Measurements from ENCODE around the gene DOP1A. TPM values are rescaled to one million over a fixed set of nuclear protein-coding genes. Genes with fewer than 3 reads are reported as not detected.

Gene DOP1A
- total and polyA plus RNA-seq, 2 of the 13 experiments (the other 11 are each of a cell fraction or from before 2014, with no cell fraction given), result 5.2 to 16.7 TPM

GRCh38 chr6:83117802-83118201 is 50.3 kb downstream of the DOP1A start:
- FAIRE-seq (no peak), DNase-seq (ENCODE audit: low spot score) (no peak), ATAC-seq (no peak)
- ChIA-PET POLR2A (no interaction called here), CTCF (ENCODE audit: low intra/inter-chr PET ratio, low total read pairs) (no interaction called here)
- Histone ChIP-seq H3K36me3 (replicated peaks in 1 of 2; ENCODE audit: control insufficient read depth in 1 of 2, insufficient read depth in 2 of 2, low read length in 2 of 2) (0 out of 5 replicates have a peak, but pooled peaks cover 0 to 1% of the 10 kb centered on the region in 2 experiments), H3K4me1 (ENCODE audit: insufficient read depth, low read length) (no peaks in the 10 kb centered on the region), H3K9me3 (ENCODE audit: low read length) (no peaks in the 10 kb centered on the region), H3K4me2 (ENCODE audit: low read depth, low read length) (no peak overlapping the region), H3K4me3 (replicated peaks in 1 of 3; ENCODE audit: insufficient read depth in 1 of 3, low read depth in 2 of 3, low read length in 3 of 3) (no peak overlapping the region), H3K27ac (ENCODE audit: extremely low read length, insufficient read depth, low read length) (no peak overlapping the region), H2AFZ (ENCODE audit: low read length) (no peak overlapping the region), H3K27me3 (ENCODE audit: control insufficient read depth in 1 of 2, insufficient read depth in 2 of 2, low read length in 2 of 2) (no peaks in the 10 kb centered on the region), H3K79me2 (ENCODE audit: insufficient read depth, low read length) (no peaks in the 10 kb centered on the region), H4K20me1 (ENCODE audit: insufficient read depth, low read length) (no peaks in the 10 kb centered on the region), H3K9ac (ENCODE audit: insufficient read depth, low read depth, low read length) (no peak overlapping the region)
- TF ChIP-seq NKX3-1 (CRISPR knock-in tag; IDR thresholded peaks at IDR 0.05) (no peak), ZMAT3 (CRISPR knock-in tag; conservative IDR thresholded peaks at IDR 0.05) (no peak), FOXJ3 (CRISPR knock-in tag; IDR thresholded peaks at IDR 0.05; ENCODE audit: borderline replicate concordance) (no peak), U2AF2 (IDR thresholded peaks at IDR 0.05; ENCODE audit: low read depth, low read length) (no peak), ZNF20 (CRISPR knock-in tag; IDR thresholded peaks at IDR 0.05) (no peak), MZF1 (CRISPR knock-in tag; IDR thresholded peaks at IDR 0.05; ENCODE audit: borderline replicate concordance) (no peak), TMF1 (CRISPR knock-in tag; IDR thresholded peaks at IDR 0.05; ENCODE audit: low read depth) (no peak)
- in situ Hi-C loops (cut with HindIII; ENCODE audit: extremely low pct_ligation_motif_present, low pct_unique_long_range_greater_than_20kb), result no loop called here
- 76% methylated on average over 1 of the region's 1 CpG for WGBS (ENCODE audit: low lambda C conversion rate)
- intact Hi-C loops (cut with micrococcal nuclease; ENCODE audit: unreplicated experiment), result no loop called here
- BruUV-seq (replicated peaks), result no TSS peak

GRCh38 chr6:83119742-83120300 is 52.4 kb downstream of the DOP1A start:
- intact Hi-C loops (cut with micrococcal nuclease; ENCODE audit: unreplicated experiment), result no loop called here
- 91% methylated on average over 2 of the region's 2 CpGs for WGBS (ENCODE audit: low lambda C conversion rate)
- no peaks in the 10 kb centered on the region for H3K4me1 ChIP-seq (ENCODE audit: insufficient read depth, low read length)
- H3K36me3 ChIP-seq (replicated peaks in 1 of 2; ENCODE audit: control insufficient read depth in 1 of 2, insufficient read depth in 2 of 2, low read length in 2 of 2), result peaks cover 0 to 1% of the 10 kb centered on the region in 2 experiments; a peak in 1 of 5 replicates
- POLR2A ChIA-PET, result no interaction called here
- no peak for FAIRE-seq
- H3K9me3 ChIP-seq (ENCODE audit: low read length), result no peaks in the 10 kb centered on the region
- H3K79me2 ChIP-seq (ENCODE audit: insufficient read depth, low read length), result no peaks in the 10 kb centered on the region
- BruUV-seq (replicated peaks), result no TSS peak
- no peak overlapping the region for H3K4me3 ChIP-seq (replicated peaks in 1 of 3; ENCODE audit: insufficient read depth in 1 of 3, low read depth in 2 of 3, low read length in 3 of 3)
- no peak overlapping the region for H3K27ac ChIP-seq (ENCODE audit: extremely low read length, insufficient read depth, low read length)
- no peak overlapping the region for H3K4me2 ChIP-seq (ENCODE audit: low read depth, low read length)
- DNase-seq (ENCODE audit: low spot score), result no peak
- no peaks in the 10 kb centered on the region for H4K20me1 ChIP-seq (ENCODE audit: insufficient read depth, low read length)
- in situ Hi-C loops (cut with HindIII; ENCODE audit: extremely low pct_ligation_motif_present, low pct_unique_long_range_greater_than_20kb), result no loop called here
- H2AFZ ChIP-seq (ENCODE audit: low read length), result no peak overlapping the region
- no peak overlapping the region for H3K9ac ChIP-seq (ENCODE audit: insufficient read depth, low read depth, low read length)
- TF ChIP-seq ZBTB2 (CRISPR knock-in tag; IDR thresholded peaks at IDR 0.05; ENCODE audit: low read depth) (no peak), NKX3-1 (CRISPR knock-in tag; IDR thresholded peaks at IDR 0.05) (no peak), ZNF83 (CRISPR knock-in tag; IDR thresholded peaks at IDR 0.05; ENCODE audit: borderline replicate concordance) (no peak), CEBPB (IDR thresholded peaks at IDR 0.05; ENCODE audit: borderline replicate concordance, low read depth, low read length) (no peak), HOXA7 (CRISPR knock-in tag; IDR thresholded peaks at IDR 0.05) (no peak), ZNF501 (CRISPR knock-in tag; IDR thresholded peaks at IDR 0.05) (no peak), BHLHE40 (IDR thresholded peaks at IDR 0.05; ENCODE audit: low read length) (no peak), ZNF282 (IDR thresholded peaks at IDR 0.05; ENCODE audit: partially characterized antibody) (no peak)
- no peak for ATAC-seq
- CTCF ChIA-PET (ENCODE audit: low intra/inter-chr PET ratio, low total read pairs), result no interaction called here
- no peaks in the 10 kb centered on the region for H3K27me3 ChIP-seq (ENCODE audit: control insufficient read depth in 1 of 2, insufficient read depth in 2 of 2, low read length in 2 of 2)
